SKM-1 (cell line): ENCODE measurements around the gene ZSWIM6.

Experiments
- DNase-seq: peaks from one replicate; lab custom pipeline; 2025; ENCODE audit not compliant: unreplicated experiment; lab: John Stamatoyannopoulos, UW

Gene ZSWIM6

GRCh38 chr5:61306531-61307131 lies 25.4 kb upstream of the ZSWIM6 start:
- no peak for DNase-seq

- DNase-seq = no peak
Measured at GRCh38 chr5:61307191-61307590, 24.9 kb upstream of the ZSWIM6 start.

GRCh38 chr5:61307611-61308010 lies 24.4 kb upstream of the ZSWIM6 start:
- no peak for DNase-seq

- DNase-seq = no peak
Measured at GRCh38 chr5:61308712-61309111, 23.3 kb upstream of the ZSWIM6 start.

DNA sequence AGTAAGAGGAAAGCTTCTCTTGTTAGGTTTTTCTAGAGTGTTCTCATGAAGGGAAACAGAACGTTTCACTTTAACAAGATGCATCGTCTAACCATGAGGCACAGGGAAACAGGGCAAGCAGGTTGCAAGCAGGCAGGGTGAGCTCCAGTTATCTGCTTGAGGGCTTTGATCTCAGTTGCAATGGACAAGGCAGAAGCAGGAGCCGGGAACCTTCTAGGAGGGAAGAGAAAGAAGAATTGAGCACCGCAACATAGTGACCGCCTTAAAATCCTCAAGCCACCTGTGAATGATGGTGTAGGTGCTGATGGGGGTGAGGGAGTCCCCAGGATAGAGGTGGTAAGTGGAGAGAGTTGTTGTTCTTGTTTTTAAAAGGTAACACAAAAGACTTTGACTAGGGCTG lies 22.9 kb upstream of the ZSWIM6 start:
- no peak for DNase-seq

GRCh38 chr5:61311056-61311610 lies 20.9 kb upstream of the ZSWIM6 start:
- DNase-seq = no peak

DNA sequence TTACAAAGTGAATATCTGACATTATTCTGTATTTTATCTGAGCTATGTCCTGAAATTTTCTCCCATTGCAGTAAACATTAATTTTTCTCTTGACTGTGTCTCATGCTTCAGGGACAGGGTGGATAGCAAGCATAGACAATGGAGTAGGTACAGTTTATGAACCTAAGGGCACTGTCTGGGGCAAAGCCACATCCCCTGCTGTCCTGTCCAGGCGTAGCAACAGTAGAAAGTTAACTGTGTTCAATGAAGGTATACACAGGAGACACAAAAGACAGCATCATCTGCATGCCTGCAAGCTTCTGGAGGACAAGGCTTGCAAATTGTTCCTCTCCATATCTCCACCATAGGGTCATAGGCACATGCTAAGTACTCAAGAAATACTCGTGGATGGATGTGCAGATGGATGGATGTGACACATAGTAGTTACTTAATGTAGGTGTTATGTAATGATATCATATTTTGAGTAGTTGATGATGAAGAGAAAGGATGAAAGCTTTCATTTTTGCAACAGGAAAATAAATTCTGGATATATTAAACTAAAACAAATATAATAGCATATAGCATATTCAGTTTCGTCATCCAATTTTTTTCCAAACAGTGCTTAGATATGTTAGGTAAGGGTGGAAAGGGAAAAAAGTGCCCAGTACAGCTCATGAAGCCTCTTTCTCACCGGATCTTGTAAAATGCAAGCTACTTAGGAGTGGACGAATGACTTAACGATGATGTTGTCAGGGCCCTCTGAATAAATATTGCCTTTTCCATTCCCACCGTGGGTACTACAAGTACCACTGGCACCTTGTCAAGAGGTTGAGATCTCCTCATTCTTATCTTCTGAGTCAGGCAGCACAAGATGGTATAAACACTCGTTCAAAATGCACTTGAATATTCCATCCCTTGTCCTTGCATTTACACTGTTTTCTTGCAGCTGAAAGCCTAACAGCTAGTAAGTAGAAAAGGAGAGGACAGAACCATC lies 19.9 kb upstream of the ZSWIM6 start:
- no peak for DNase-seq

- no peak for DNase-seq
Measured at GRCh38 chr5:61313960-61314681, 17.9 kb upstream of the ZSWIM6 start.

GRCh38 chr5:61318376-61318775 lies 13.7 kb upstream of the ZSWIM6 start:
- no peak for DNase-seq

- DNase-seq = no peak
Measured at GRCh38 chr5:61319388-61320146, 12.5 kb upstream of the ZSWIM6 start.

DNA sequence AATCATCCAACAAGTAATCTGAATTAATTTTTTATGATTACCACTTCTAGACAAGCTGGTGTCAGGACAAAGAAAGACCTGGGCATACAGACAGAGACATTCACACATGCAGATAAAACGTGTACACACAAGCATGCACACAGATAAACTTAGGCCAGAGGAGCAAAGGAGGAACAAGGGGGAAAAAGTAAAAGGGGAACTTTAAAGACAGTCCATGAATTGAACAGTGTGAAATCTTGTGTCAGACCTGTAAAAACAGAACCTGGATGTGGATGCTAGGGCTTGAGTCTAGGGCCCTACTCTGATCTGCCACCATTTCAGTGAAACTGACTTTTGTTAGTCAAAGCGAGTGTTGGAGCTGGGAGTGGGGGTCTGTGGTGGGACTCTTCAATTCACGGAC lies 11.2 kb upstream of the ZSWIM6 start:
- DNase-seq = peak; percentile 72

GRCh38 chr5:61321669-61322068 lies 10.4 kb upstream of the ZSWIM6 start:
- no peak for DNase-seq

DNA sequence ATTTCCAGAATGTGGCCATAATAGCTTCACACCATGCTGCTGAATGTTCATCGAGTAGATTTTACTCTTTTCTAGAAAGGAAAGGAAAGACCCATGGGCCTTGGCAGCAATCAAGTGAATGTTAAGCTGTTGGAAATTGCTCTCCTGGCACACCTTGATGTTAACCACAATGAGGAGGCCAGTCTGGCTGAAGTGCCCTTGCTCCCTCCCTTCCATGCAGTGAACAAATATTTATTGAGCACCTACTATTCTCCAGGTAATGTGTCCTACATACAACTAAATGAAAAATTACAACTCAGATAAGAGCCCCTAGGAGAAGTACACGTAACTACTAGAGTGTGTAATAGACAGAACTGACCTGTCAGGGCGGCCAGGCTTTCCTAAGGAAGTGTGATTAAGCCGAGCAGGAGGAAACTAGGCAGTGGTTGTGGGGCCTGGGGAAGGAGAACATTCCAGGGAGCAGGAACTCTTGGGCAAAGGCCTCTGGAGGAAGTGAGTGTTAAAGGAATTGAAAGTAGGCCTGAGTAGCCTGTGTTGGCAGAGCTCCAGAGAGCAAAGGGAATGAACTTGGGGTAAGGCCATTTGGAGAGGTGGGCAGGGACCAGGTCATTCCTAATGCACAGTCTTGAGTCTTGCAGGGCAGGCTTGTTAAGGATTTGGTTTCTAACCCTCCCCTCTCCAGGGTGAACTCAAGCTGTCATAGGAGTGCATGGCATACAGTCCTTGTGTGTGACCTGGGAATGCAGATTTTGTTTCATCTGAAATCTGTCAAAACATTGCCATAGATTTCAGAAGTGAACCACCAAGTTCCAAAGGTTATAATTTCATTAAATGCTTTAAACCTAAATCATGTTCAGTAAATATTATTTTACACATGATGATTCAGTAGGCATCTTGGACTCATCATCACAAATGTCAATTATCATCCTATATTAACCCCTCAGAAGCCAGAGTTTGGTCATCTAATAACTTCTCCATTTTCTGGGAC lies 9.0 kb upstream of the ZSWIM6 start:
- no peak for DNase-seq

DNA sequence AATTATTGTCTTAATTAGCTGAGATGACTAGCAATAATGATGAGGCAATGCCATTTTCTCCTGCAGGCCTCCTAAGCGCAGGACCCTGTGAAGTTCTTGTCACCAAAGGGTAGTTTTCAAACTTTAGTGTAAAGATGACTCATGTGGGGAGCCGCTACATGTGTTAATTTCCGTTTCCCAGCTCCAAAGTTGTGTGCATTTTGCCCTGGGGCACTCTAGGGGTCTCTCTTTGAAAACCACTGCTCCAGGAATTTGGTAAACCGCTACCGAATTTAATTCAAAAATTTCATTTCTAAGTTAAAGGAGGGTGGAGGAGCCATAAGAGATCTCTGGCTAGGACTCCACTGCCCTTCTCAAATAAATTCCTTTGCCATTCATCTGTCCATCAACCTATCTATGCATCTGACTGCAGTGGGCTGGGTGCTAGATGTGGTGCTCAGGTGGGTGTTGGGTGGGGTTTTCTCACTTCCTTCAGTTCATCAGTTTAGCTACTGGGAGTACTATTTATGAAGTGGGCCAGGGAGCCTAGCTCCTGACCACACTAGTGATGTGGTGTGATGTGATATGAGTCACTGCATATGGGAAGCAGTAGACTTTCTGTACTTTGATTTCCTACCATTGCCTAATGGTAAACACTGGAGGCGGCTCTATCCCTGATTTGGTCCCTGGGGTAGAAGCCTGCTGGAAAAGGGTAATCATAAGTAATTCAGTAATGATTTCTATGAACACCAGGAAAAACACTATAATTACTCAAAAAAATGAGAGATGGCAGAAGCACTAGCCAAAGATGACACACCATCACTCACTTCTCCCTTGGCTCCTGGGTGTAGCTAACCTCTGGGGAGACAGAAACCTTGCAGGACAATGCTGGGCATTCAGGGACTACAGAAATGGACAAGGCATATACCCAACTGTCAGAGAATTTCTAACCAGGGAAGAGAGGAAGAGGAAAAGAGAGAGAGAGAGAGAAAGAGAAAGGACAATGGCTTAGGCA lies 4.0 kb upstream of the ZSWIM6 start:
- no peak for DNase-seq

DNA sequence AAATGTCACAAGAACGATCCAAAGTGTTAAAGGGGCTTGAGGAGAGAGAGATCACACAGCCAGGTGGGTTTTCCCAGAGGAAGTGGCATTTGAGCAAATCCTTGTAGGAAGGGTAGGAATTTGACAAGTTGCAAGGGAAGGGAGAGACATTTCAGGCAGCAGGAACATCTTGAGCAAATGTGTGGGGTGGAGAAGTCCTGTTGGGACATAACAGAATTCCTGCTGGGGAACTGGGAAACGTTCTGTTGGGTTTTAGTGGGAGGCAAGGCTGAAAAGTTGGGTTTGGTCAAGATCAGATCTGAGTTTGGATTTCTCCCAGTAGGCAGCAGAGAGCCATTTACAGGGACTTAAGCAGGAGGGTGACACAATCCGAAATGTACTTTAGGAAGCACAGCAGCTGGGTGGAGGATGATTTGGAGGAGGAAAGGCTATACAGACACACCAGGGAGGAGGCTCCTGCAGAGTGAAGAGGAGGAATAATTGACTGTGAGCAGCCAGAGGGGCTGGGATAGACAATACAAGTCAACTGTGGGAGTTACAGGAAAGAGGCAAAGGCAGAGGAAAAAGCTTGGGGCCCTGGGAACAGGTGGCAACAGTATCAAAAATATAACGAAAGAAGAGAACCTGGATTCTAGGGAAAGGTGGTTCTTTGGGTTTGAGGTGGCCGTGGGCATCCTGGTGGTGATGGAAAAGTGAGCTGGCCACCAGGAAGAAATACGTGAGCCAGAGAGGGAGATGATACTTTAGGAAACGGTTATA lies 3.1 kb upstream of the ZSWIM6 start:
- DNase-seq = no peak

- no peak for DNase-seq
Measured at GRCh38 chr5:61329550-61330128, 2.4 kb upstream of the ZSWIM6 start.

GRCh38 chr5:61330341-61330844 lies 1.7 kb upstream of the ZSWIM6 start:
- DNase-seq = no peak
